Midbrain (tissue), 1 donor: ENCODE results near the gene ADGRG6.
A peak's percentile ranks its signal among the peaks of the same experiment; 100 is the strongest.

Experiments used
- DNase-seq: peaks from one replicate; lab custom pipeline; 2025; lab: John Stamatoyannopoulos, UW

ADGRG6 gene

GRCh38 chr6:142349215-142349823, 47.5 kb downstream of the ADGRG6 start:
- no peak for DNase-seq

DNA sequence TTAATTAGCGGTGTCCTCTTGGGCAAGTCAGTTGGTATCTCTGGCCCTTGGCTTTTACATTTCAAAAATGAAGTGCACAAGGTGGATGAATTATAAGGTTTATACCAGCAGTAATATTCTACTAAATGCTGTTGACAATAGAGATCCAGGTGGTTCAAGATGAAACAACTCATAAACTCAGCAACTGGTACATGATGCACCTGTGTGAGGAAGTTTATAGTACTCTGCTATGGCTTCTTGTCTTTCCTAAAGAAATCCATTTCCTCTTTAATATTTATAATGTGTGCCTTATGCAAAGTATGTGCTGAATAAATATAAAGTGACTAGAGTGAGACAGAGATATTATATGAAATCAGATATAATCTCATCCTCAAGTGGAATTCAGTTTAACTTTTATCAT, 48.5 kb downstream of the ADGRG6 start:
- DNase-seq, result no peak

DNA sequence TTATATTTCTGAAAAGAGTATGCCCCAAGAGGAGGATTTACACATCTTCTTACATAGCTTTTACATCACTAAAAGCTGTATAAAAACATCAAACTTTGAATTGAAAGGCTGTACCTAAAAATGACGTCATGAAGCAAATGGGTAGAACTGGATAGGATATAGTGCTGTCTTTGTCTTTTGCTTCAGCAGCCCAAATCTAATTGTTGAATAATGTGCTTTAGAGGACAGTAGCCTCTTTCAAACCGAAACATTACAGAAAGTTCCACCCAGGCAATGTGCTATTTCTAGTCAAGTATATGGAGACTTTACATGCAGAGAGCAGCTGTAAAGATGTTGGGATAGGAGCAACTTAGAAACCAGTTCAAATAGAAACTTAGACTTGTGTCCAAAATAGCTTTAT, 51.9 kb downstream of the ADGRG6 start:
- DNase-seq, result peak; percentile 34

GRCh38 chr6:142354650-142355049, 52.8 kb downstream of the ADGRG6 start:
- DNase-seq, result no peak

DNA sequence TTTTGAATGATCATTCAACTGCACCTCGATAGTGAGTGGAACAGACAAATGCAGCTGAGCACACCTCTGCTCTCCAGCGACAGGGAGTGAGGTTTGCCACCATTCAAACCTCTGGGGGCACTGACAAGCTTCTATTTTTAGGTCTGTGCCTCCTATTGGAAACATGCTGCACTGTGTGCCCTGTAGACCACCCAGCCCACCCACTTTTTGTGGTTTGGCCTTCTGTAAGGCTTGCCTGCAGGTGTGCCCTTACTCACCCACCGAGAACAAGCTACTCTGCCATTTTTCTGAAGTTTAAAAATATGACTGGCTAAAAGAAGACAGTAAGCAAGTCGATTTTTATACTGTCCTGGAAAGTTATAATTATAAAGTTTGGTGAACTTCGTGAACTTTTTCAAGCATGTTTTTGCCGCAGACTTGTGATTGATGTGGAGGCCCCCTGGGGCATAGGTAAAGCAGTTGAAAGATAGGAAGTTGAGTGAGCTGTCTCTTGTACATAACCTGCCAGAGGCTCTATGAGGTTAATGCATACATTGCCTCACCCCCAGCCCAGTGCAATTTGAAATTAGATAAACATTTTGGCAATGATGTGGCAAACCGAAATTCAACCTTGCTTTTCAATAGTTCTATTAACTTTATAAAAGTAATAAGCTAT, 53.8 kb downstream of the ADGRG6 start:
- DNase-seq, result no peak

GRCh38 chr6:142356201-142356883, 54.5 kb downstream of the ADGRG6 start:
- no peak for DNase-seq

DNA sequence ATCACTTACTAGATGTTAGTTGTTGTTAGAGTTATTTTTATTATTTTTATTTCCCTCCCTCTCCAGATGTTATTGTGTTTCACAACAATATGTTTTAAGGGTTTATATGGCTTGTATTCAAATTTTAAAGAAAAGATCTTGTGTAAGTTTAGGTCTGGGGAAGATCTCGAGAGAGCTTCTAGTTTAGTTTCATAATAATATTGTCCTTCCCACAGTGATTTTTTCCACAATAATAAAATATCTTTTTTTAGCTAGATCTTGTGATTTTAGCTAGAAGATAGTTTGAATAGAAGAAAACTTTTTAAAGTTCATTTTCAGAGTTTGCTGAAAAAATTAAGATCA, 55.0 kb downstream of the ADGRG6 start:
- no peak for DNase-seq

- no peak for DNase-seq
Measured at GRCh38 chr6:142357879-142358278, 56.1 kb downstream of the ADGRG6 start.

DNA sequence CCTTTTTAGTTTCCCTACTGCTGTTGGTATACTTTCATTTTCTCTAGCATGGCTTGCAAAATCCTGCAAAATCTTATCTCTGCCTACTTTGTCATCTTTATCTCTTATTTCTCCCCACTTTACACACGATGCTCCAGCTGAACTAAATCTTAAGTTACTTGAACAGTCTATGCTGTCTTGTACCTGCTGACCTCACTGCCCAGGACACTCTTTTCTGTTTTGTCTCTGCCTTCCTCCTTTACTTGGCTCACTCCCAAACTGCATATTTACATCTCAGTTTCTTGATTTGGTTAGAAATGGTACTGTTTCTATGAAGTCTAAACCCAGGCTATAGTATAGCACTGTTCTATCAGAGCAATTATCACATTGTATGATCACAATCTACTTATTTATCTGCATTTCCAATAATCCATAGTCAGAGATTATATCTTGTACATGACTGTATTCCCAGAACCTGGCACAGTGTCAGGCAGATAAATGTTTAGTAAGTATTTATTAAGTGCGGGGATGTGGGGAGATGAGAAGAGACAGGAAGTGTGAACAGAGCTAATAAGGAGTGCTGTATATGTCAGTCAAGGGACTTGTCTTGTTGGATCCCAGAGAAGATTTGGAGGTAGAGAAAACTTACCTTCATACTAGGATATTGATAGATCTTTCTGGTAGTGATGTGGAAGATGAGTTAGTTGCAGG, 57.6 kb downstream of the ADGRG6 start:
- no peak for DNase-seq

GRCh38 chr6:142361345-142361744, 59.5 kb downstream of the ADGRG6 start:
- DNase-seq, result no peak

DNA sequence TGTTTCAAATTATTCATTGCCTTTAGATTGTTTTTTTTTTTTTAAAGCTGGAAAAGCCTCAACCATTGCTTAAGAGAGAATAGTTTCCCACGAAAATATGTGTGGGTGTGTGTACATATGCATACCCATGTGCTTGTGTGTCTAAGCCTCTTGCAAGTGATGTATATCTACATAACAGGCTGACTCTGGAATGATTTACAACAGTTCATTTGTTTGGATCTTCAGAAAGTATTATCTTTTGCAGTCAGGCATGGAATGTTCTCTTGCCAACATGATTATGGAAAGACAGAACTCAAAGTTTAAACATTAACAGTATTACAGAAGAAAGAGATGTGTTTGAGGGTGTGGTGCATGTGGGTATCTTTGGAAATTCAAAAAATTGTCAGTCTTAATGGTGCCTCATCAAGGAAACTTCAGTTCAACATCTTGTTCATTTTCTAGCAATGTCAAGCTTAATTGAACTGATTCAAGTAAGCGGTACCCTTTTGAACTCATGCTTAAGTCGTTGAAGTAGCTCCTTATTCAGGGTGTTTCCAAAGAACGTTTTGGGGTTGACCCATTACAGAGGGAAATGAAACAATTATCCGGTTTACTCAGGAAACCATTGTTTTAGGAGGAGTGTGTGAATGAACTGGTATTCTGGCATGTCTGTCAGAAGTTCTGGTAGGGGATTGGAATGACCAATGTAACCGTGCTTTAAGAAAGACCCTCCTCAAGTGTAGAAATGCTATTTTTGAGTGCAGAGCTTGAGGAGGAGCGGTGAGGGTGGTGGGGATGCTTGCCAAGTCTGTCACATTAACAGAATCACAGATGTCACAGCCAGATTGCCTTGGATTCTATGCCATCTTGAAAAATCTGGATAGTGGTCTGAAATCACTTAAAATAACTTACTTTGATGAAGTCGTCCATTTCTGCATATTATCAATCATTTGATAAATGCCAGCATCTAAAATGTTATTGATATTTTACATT, 60.3 kb downstream of the ADGRG6 start:
- no peak for DNase-seq

DNA sequence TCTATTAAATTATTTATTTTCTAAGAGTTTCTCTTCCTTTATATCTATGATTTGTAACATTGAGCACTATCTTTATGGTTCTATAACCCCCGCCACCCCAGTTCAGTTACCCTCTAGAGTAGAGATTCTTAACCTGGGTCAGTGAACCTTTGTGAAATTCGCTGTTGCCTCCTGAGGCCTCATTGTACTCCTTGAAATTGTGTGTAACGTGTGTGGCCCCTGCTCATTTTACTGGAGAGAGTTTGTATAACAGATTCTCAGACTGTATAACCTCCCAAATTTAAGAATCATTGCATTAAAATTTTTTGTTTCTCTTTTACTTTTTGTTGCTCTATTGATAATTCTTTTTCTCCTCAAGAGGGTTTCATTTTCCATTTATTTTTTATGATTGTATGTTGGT, 65.3 kb downstream of the ADGRG6 start:
- no peak for DNase-seq

DNA sequence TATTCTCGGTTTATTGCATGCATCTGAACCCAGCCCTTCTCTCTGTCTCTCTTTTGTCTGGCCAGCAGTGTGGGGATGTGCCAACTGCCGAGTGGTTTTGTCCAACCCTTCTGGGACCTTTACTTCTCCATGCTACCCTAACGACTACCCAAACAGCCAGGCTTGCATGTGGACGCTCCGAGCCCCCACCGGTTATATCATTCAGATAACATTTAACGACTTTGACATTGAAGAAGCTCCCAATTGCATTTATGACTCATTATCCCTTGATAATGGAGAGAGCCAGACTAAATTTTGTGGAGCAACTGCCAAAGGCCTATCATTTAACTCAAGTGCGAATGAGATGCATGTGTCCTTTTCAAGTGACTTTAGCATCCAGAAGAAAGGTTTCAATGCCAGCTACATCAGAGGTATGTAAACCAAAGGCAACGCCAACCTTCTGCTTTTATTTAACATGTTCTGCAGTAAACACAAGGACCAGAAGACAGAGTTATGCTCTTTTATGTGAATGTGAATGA, 65.8 kb downstream of the ADGRG6 start:
- DNase-seq, result no peak

DNA sequence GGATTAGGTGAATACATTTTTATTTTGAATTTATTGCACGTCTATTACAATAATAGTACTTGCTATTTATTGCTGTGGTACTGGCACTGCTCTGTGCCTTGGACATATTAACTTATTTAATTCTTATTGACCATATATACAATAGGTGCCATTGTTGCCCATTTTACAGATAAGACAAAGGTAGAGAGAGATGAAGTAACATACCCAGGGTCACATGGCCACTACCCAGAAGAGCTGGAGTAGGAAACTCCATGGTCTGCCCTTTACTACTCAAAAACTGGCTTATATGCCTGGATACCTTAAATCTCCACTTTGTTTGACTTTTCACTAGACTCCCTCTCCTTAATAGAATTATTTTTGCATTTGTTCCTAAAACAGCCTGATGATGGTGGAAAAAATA, 67.5 kb downstream of the ADGRG6 start:
- DNase-seq, result no peak

- DNase-seq, result no peak
Measured at GRCh38 chr6:142372348-142372747, 70.5 kb downstream of the ADGRG6 start.

DNA sequence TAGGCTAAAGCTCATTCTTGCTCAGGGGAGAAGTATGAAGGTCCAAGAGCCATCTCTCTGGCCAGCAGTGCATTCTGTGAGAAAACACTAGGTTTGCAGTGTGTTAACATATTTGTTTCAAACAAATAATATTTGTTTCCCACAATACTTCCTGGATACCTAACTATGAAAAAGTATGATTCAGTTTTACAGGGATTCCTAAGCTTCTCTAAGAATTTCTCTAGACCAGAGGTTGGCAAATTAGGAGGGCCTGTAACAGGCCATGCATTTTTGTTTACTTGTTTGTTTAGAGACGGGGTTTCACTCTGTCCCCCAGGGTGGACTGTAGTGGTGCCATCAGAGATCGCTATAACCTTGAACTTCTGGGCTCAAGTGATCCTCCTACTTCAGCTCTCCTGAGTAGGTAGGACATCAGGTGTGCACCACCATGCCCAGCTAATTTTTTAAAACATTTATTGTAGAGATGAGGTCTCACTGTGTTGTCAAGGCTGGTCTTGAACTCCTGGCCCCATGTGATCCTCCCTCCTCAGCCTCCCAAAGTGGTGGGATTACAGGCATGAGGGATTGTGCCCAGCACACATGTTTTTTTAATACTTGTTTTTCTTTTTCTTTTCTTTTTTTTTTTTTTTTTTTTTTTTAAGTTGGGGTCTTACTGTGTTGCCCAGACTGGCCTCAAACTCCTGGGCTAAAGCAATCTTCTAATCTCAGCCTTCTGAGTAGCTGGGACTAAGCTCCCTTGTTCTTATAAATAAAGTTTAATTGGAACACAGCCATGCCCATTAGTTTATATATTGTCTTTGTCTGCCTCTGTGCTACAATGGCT, 71.7 kb downstream of the ADGRG6 start:
- no peak for DNase-seq

- DNase-seq, result no peak
Measured at GRCh38 chr6:142374091-142374770, 72.4 kb downstream of the ADGRG6 start.

- DNase-seq, result no peak
Measured at GRCh38 chr6:142374965-142375733, 73.3 kb downstream of the ADGRG6 start.

- DNase-seq, result no peak
Measured at GRCh38 chr6:142376115-142376514, 74.3 kb downstream of the ADGRG6 start.
